GM12878 (cell line): Measurements from ENCODE around the gene EIF5A. TPM values are rescaled to one million over a fixed set of nuclear protein-coding genes. Genes with fewer than 3 reads are reported as not detected.

Experiments
- ATAC-seq: fragments of 200-7000 bp; cut with Tn5 transposase; 3 replicates; pipeline ENCODE4 v1.9.1; 2020; ENCODE audit warnings: mild to moderate bottlenecking, moderate library complexity
- Bru-seq: library from RNA; stranded (reverse); fragments of 400-500 nt; gene quantifications from one replicate; lab custom pipeline; 2021; lab: Mats Ljungman, UMichigan
- BruChase-seq, 2 experiments: library from RNA; stranded (reverse); fragments of 400-500 nt; gene quantifications; one replicate each; lab custom pipeline; 2021; lab: Mats Ljungman, UMichigan
- BruUV-seq: library from RNA; stranded (reverse); fragments of 400-500 nt; replicated peaks from 2 replicates; lab custom pipeline; 2021; lab: Mats Ljungman, UMichigan
- CTCF ChIA-PET: fragments of 300-600 bp; sonication (Branson Sonifier 250); formaldehyde crosslinking; extraction: SDS; loops from one replicate; lab custom pipeline; 2021; ENCODE audit warnings: inconsistent platforms; lab: Yijun Ruan, JAX
- POLR2A ChIA-PET: fragments of 350-600 bp; formaldehyde crosslinking; extraction: SDS; loops from one replicate; lab custom pipeline; 2021; ENCODE audit warnings: inconsistent platforms; lab: Charles Lee
- RAD21 ChIA-PET: fragments of 300-600 bp; sonication (Branson Sonifier 250); formaldehyde crosslinking; loops from one replicate; lab custom pipeline; 2023; ENCODE audit warnings: antibody characterized with exemption; ENCODE audit not compliant: unreplicated experiment; lab: Charles Lee
- SMC1A ChIA-PET: fragments of 300-600 bp; sonication (Branson Sonifier 250); formaldehyde crosslinking; loops from one replicate; lab custom pipeline; 2023; ENCODE audit not compliant: unreplicated experiment, uncharacterized antibody; lab: Charles Lee
- DNase-seq: peaks from one replicate; pipeline ENCODE4 v3.0.0-alpha.2; 2011; ENCODE audit warnings: low read depth, low spot score
- FAIRE-seq: peaks from 3 replicates; lab custom pipeline; 2011; peaks lifted over from hg19 to GRCh38; lab: Jason Lieb, UNC
- H2AFZ ChIP-seq: 2 replicates; pipeline ENCODE4 v1.6.0; 2011; ENCODE audit warnings: low read depth, low read length, control low read depth; ENCODE audit not compliant: control insufficient read depth
- H3K27ac ChIP-seq: 2 replicates; pipeline ENCODE4 v1.5.1; 2011; ENCODE audit warnings: control low read depth; ENCODE audit not compliant: control insufficient read depth, insufficient read depth
- H3K27me3 ChIP-seq, 2 experiments: replicated peaks in 1 of 2; 2 replicates each; pipeline versions ENCODE4 v1.6.0 to v1.6.1; 2011; ENCODE audit warnings: low read length in 1 of 2; ENCODE audit not compliant: control insufficient read depth in 2 of 2, insufficient read depth in 2 of 2
- H3K36me3 ChIP-seq, 2 experiments: 2 replicates each; pipeline ENCODE4 v1.5.1; 2011; ENCODE audit warnings: low read length in 1 of 2; ENCODE audit not compliant: control insufficient read depth in 2 of 2, insufficient read depth in 2 of 2
- H3K4me1 ChIP-seq: 2 replicates; pipeline ENCODE4 v1.6.1; 2011; ENCODE audit warnings: mild to moderate bottlenecking, low read length, moderate library complexity, mixed read lengths; ENCODE audit not compliant: control insufficient read depth, insufficient read depth
- H3K4me2 ChIP-seq: 2 replicates; pipeline ENCODE4 v1.6.0; 2011; ENCODE audit warnings: control low read depth; ENCODE audit not compliant: control insufficient read depth, insufficient read depth
- H3K4me3 ChIP-seq: fragments of 200-600 bp; sonication (generic); 2 replicates; pipeline ENCODE4 v1.5.1; 2016
- H3K79me2 ChIP-seq: 2 replicates; pipeline ENCODE4 v1.6.0; 2011; ENCODE audit warnings: low read length; ENCODE audit not compliant: control insufficient read depth, insufficient read depth
- H3K9ac ChIP-seq: 2 replicates; pipeline ENCODE4 v1.8.0; 2011; ENCODE audit warnings: low read length, control low read depth, mixed read lengths; ENCODE audit not compliant: control insufficient read depth, insufficient read depth
- H3K9me3 ChIP-seq: replicated peaks from 3 replicates; pipeline ENCODE4 v1.5.1; 2011; ENCODE audit warnings: mild to moderate bottlenecking, low read length; ENCODE audit not compliant: control insufficient read depth, insufficient read depth
- H4K20me1 ChIP-seq: 2 replicates; pipeline ENCODE4 v1.6.0; 2011; ENCODE audit not compliant: control insufficient read depth, insufficient read depth
- E2F8 ChIP-seq: fragments of 450-650 bp; IDR thresholded peaks from 2 replicates; pipeline ENCODE4 v1.6.1; 2018; ENCODE audit warnings: mild to moderate bottlenecking, low read depth, moderate library complexity; ENCODE audit not compliant: partially characterized antibody
- EZH2 ChIP-seq: IDR thresholded peaks from 2 replicates; pipeline ENCODE4 v1.6.1; 2012; ENCODE audit warnings: low read depth, mild to moderate bottlenecking, control low read depth, inconsistent platforms, low read length, borderline replicate concordance; ENCODE audit not compliant: control insufficient read depth
- FOS ChIP-seq: IDR thresholded peaks from 3 replicates; pipeline ENCODE4 v1.6.1; 2011; ENCODE audit warnings: borderline replicate concordance; ENCODE audit not compliant: insufficient read length; ENCODE audit errors: extremely low read depth
- HSF1 ChIP-seq: fragments of 150-350 bp; IDR thresholded peaks from 2 replicates; pipeline ENCODE4 v1.6.1; 2014; ENCODE audit warnings: mild to moderate bottlenecking, low read depth, low read length
- TCF12 ChIP-seq: IDR thresholded peaks from 2 replicates; pipeline ENCODE4 v1.6.1; 2011; ENCODE audit warnings: low read depth, mild to moderate bottlenecking, low read length
- YY1 ChIP-seq: IDR thresholded peaks from 2 replicates; pipeline ENCODE4 v1.6.1; 2011; ENCODE audit warnings: low read depth, mild to moderate bottlenecking, low read length
- ZNF687 ChIP-seq: fragments of 450-650 bp; IDR thresholded peaks from 2 replicates; pipeline ENCODE4 v1.6.1; 2017; ENCODE audit warnings: mild to moderate bottlenecking, moderate library complexity
- WGBS: methylation state at CpG from one replicate; pipeline ENCODE4 v1.1.6; 2016; ENCODE audit warnings: low lambda C conversion rate; ENCODE audit not compliant: insufficient replicate concordance, insufficient coverage; ENCODE audit errors: missing lambda C conversion rate; 5-methylcytosine and 5-hydroxymethylcytosine counted together
- in situ Hi-C: fragments of 300-500 bp; cut with MboI; formaldehyde crosslinking; loops from 9 replicates; pipeline ENCODE4 v1.14.3; 2018; ENCODE audit warnings: mixed read lengths
- intact Hi-C: fragments of 100-400 bp; cut with micrococcal nuclease; formaldehyde crosslinking; loops from one replicate; pipeline ENCODE4 v1.14.2; 2022; ENCODE audit not compliant: unreplicated experiment
- long read RNA-seq, 2 experiments: library from polyadenylated mRNA; unstranded; transcript quantifications; one replicate each; pipeline ENCODE4 v2.0.0, GENCODE V29; 2019 to 2020
- polyA minus RNA-seq, 3 experiments: library from RNA; depleted of rRNA, polyadenylated mRNA; stranded (reverse); fragments of >200 nt; gene quantifications; 2 replicates each; pipeline ENCODE4 v1.2.3, GENCODE V29; 2011
- polyA plus RNA-seq, 11 experiments: library from polyadenylated mRNA; depleted of rRNA in 4 of 11; unstranded in 6 of 11; stranded (reverse) in 5 of 11; fragments of >200 nt; fragmentation: Nextera tagmentation in 4 of 11; fragmentation: Illumina TruSeq in 1 of 11; extraction: Ambion mirVana in 4 of 11; extraction: Trizol in 1 of 11; gene quantifications; 1 replicate in 1 of 11; 2 replicates in 10 of 11; pipeline versions ENCODE4 v1.2.1 to v1.2.3, GENCODE V29; 2011 to 2016; ENCODE audit warnings: inconsistent platforms in 2 of 11, missing spikeins in 2 of 11, low read depth in 1 of 11
- total RNA-seq, 4 experiments: library from RNA; depleted of rRNA in 3 of 4; stranded (reverse); fragments of >200 nt in 3 of 4; fragmentation: Illumina TruSeq in 1 of 4; extraction: Trizol in 1 of 4; gene quantifications; 2 replicates each; pipeline versions ENCODE4 v1.2.1 to v1.2.3, GENCODE V29; 2013 to 2021

Gene EIF5A
- 66.1 and 66.2 TPM in 2 replicates for total RNA-seq (2013; cell fraction: nucleolus; rRNA removed)
- total RNA-seq (2014; rRNA removed) (764 and 846 TPM in 2 replicates), total RNA-seq (2014; rRNA removed; fragmentation: Illumina TruSeq; extraction: Trizol) (565 and 610 TPM in 2 replicates), total RNA-seq (2021) (1,049 and 1,070 TPM in 2 replicates), polyA plus RNA-seq (2011; rRNA removed) (726 and 811 TPM in 2 replicates), polyA plus RNA-seq (2014; fragmentation: Illumina TruSeq; extraction: Trizol) (601 and 1,090 TPM in 2 replicates), polyA plus RNA-seq (2014; fragmentation: Nextera tagmentation; extraction: Ambion mirVana) (10 to 100 TPM; 26.5 to 85.5 TPM), polyA plus RNA-seq (2014; rRNA removed) (1,043 and 1,146 TPM in 2 replicates), polyA plus RNA-seq (2016; fragmentation: Nextera tagmentation; extraction: Ambion mirVana) (1,000 to 10,000 TPM; 1,758 to 1,792 TPM), polyA minus RNA-seq (2011; rRNA and poly(A)+ RNA removed) (893 and 1,007 TPM in 2 replicates), Bru-seq, nascent RNA (percentile 98 among the genes with signal in this experiment), BruChase-seq, experiment 1, labeled RNA remaining after a 6-hour chase (percentile 100 among the genes with signal in this experiment), BruChase-seq, experiment 2, labeled RNA remaining after a 2-hour chase (percentile 99 among the genes with signal in this experiment)
- polyA plus RNA-seq (2011; ENCODE audit: low read depth): 441 TPM
- polyA plus RNA-seq (2011; cell fraction: cytosol; rRNA removed): 741 and 975 TPM in 2 replicates
- polyA plus RNA-seq (2011; cell fraction: nucleus; rRNA removed): 506 and 552 TPM in 2 replicates
- 514 and 661 TPM in 2 replicates for polyA plus RNA-seq (2012)
- polyA minus RNA-seq (2011; cell fraction: cytosol; rRNA and poly(A)+ RNA removed): 364 and 457 TPM in 2 replicates
- polyA minus RNA-seq (2011; cell fraction: nucleus; rRNA and poly(A)+ RNA removed): 139 and 221 TPM in 2 replicates
- long read RNA-seq, experiment 1, transcript EIF5A-205 (6 exons, 1,271 nt): minor isoform, 36 of 883 reads
- long read RNA-seq, experiment 1, transcript EIF5A-202 (6 exons, 1,511 nt): major isoform, 394 of 883 reads
- long read RNA-seq, experiment 1, transcript EIF5A-204 (6 exons, 1,336 nt): minor isoform, 9 of 883 reads
- long read RNA-seq, experiment 1, transcript EIF5A-201 (6 exons, 1,256 nt): minor isoform, 14 of 883 reads
- long read RNA-seq, experiment 1, partial matches to known transcripts: 10 of 883 reads
- long read RNA-seq, experiment 1, other reads (novel, unspliced or antisense): 419 of 883 reads
- long read RNA-seq, experiment 2, transcript EIF5A-201 (6 exons, 1,256 nt): minor isoform, 8 of 43 reads
- long read RNA-seq, experiment 2, transcript EIF5A-202 (6 exons, 1,511 nt): major isoform, 18 of 43 reads
- long read RNA-seq, experiment 2, partial matches to known transcripts: 2 of 43 reads
- long read RNA-seq, experiment 2, other reads (novel, unspliced or antisense): 13 of 43 reads

GRCh38 chr17:7306911-7307685 is at the start of gene EIF5A:
TSS of gene EIF5A (plus strand) at chr17:7307628. CDS start at chr17:7309636, 2,008 bp downstream.
- CTCF ChIA-PET: no interaction called here
- no TSS peak for BruUV-seq
- 1% methylated on average over 64 of the region's 64 CpGs for WGBS
- peak within 1 kb of the TSS; percentile 45 for H3K4me2 ChIP-seq
- peak within 1 kb of the TSS; percentile 100 for H3K9ac ChIP-seq
- H3K27ac ChIP-seq: peak within 1 kb of the TSS; percentile 99
- H3K79me2 ChIP-seq: peaks cover 43% of the 10 kb centered on the region
- intact Hi-C loops (loop anchor here (2.0 to 10.0 kb wide), 3 partner anchors 22 to 378 kb away; partner anchors contain the start of genes GABARAP, NEURL4, TP53 and WRAP53), in situ Hi-C loops (no loop called here)
- H3K4me3 ChIP-seq: peak within 1 kb of the TSS; percentile 99
- H3K36me3 ChIP-seq: peaks cover 15 to 21% of the 10 kb centered on the region in 2 experiments
- H3K4me1 ChIP-seq: peaks cover 12% of the 10 kb centered on the region
- ATAC-seq (peak; percentile 82), DNase-seq (peak; percentile 100), FAIRE-seq (peak; percentile 98)
- H4K20me1 ChIP-seq: peaks cover 21% of the 10 kb centered on the region
- H3K9me3 ChIP-seq: no peaks in the 10 kb centered on the region
- POLR2A ChIA-PET: interaction anchor here (0.6 to 1.5 kb wide), 2 partner anchors 10 to 129 kb away, joined by 3 to 7 read pairs; partner anchors contain the start of gene TMEM102
- no peaks in the 10 kb centered on the region for H3K27me3 ChIP-seq
- RAD21 ChIA-PET: no interaction called here
- peak within 1 kb of the TSS; percentile 84 for H2AFZ ChIP-seq
- SMC1A ChIA-PET: no interaction called here
- no peak for TF ChIP-seq TCF12
- TF ChIP-seq ZNF687: 0 out of 2 replicates have a peak, but pooled peaks have one; percentile 61
- peak; percentile 83 for TF ChIP-seq E2F8
- TF ChIP-seq YY1: peak; percentile 97; the same call in 1 of the 2 replicates
- TF ChIP-seq FOS: no peak
- TF ChIP-seq EZH2: no peak
- TF ChIP-seq HSF1: no peak
